Hepatocyte (in vitro differentiated cells): ENCODE measurements around the gene ROBO1. TPM values are rescaled to one million over a fixed set of nuclear protein-coding genes. Genes with fewer than 3 reads are reported as not detected.

Experiments used
- DNase-seq: peaks from one replicate; pipeline ENCODE4 v3.0.0-alpha.2; 2016; ENCODE audit warnings: low spot score
- H2AFZ ChIP-seq: fragments of 200-600 bp; sonication (generic); 2 replicates; pipeline ENCODE4 v1.6.0; 2016; ENCODE audit warnings: antibody characterized with exemption, mild to moderate bottlenecking
- H3K27ac ChIP-seq: fragments of 200-600 bp; sonication (generic); 2 replicates; pipeline ENCODE4 v1.5.1; 2016; ENCODE audit warnings: mild to moderate bottlenecking
- H3K27me3 ChIP-seq: fragments of 200-600 bp; sonication (generic); 2 replicates; pipeline ENCODE4 v1.6.1; 2016
- H3K36me3 ChIP-seq: fragments of 200-600 bp; sonication (generic); replicated peaks from 2 replicates; pipeline ENCODE4 v1.5.1; 2016; ENCODE audit warnings: low read depth; ENCODE audit not compliant: insufficient read depth
- H3K4me1 ChIP-seq: fragments of 200-600 bp; sonication (generic); 2 replicates; pipeline ENCODE4 v1.5.1; 2016; ENCODE audit warnings: mild to moderate bottlenecking, moderate library complexity; ENCODE audit not compliant: insufficient read depth
- H3K4me2 ChIP-seq: fragments of 200-600 bp; sonication (generic); 2 replicates; pipeline ENCODE4 v1.6.0; 2016
- H3K4me3 ChIP-seq: fragments of 200-600 bp; sonication (generic); 2 replicates; pipeline ENCODE4 v1.5.1; 2016; ENCODE audit warnings: mild to moderate bottlenecking
- H3K79me2 ChIP-seq: fragments of 200-600 bp; sonication (generic); 2 replicates; pipeline ENCODE4 v1.6.0; 2017; ENCODE audit warnings: mild to moderate bottlenecking
- H3K9me2 ChIP-seq: fragments of 200-600 bp; sonication (generic); replicated peaks from 2 replicates; pipeline ENCODE4 v1.6.0; 2017; ENCODE audit warnings: mild to moderate bottlenecking; ENCODE audit not compliant: insufficient read depth
- H3K9me3 ChIP-seq: fragments of 200-600 bp; sonication (generic); 2 replicates; pipeline ENCODE4 v1.5.1; 2016; ENCODE audit warnings: low read depth, mild to moderate bottlenecking
- H4K20me1 ChIP-seq: fragments of 200-600 bp; sonication (generic); 2 replicates; pipeline ENCODE4 v1.6.0; 2016; ENCODE audit warnings: mild to moderate bottlenecking; ENCODE audit not compliant: insufficient read depth, poor library complexity, severe bottlenecking
- CTCF ChIP-seq: fragments of 200-600 bp; sonication (generic); IDR thresholded peaks from 2 replicates; pipeline ENCODE4 v1.5.1; 2016; ENCODE audit warnings: antibody characterized with exemption, mild to moderate bottlenecking; ENCODE audit not compliant: poor library complexity
- EZH2 ChIP-seq: fragments of 200-600 bp; sonication (generic); IDR thresholded peaks from 2 replicates; pipeline ENCODE4 v1.6.1; 2016; ENCODE audit warnings: antibody characterized with exemption, mild to moderate bottlenecking, borderline replicate concordance
- EZH2phosphoT487 ChIP-seq: fragments of 200-600 bp; sonication (generic); IDR thresholded peaks from one replicate; pipeline ENCODE4 v1.6.1; 2018; ENCODE audit warnings: antibody characterized with exemption, mild to moderate bottlenecking, low read depth, moderate library complexity; ENCODE audit not compliant: unreplicated experiment, severe bottlenecking
- WGBS: methylation state at CpG from one replicate; pipeline ENCODE4 v1.1.6; 2016; ENCODE audit warnings: low lambda C conversion rate; ENCODE audit errors: missing lambda C conversion rate; 5-methylcytosine and 5-hydroxymethylcytosine counted together
- polyA plus RNA-seq: library from polyadenylated mRNA; unstranded; fragments of >200 nt; fragmentation: Nextera tagmentation; extraction: Ambion mirVana; gene quantifications from 2 replicates; pipeline ENCODE4 v1.2.1, GENCODE V29; 2016
- total RNA-seq: library from RNA; depleted of rRNA; stranded (reverse); fragments of >200 nt; gene quantifications from 2 replicates; pipeline ENCODE4 v1.2.3, GENCODE V29; 2014

Gene ROBO1
- total and polyA plus RNA-seq, 2 experiments from 2014 or later: 13.6 to 44.3 TPM

DNA sequence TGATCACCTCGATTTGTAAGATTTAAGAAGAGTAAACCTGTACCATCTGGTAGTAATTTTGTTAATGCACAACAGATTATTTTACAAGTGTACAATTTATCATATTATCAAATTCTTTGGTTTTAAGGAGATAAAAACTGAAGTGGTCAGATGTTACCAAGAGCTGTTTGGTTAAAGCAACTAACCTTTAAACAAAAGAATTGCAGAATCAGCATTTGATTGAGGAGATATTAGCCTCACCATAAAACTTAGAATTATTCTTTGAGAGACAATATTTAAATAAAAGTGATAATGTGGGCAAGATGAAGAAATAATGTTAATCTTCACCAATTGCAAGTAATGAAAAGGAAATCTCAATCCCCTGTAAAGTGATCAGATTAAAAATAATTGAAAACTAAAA is 1034.9 kb downstream of the ROBO1 start:
- Histone ChIP-seq H3K4me3 (no peak overlapping the region), H3K27me3 (no peaks in the 10 kb centered on the region), H3K9me3 (no peaks in the 10 kb centered on the region), H3K36me3 (no peaks in the 10 kb centered on the region), H2AFZ (no peak overlapping the region), H3K4me2 (no peak overlapping the region), H4K20me1 (no peaks in the 10 kb centered on the region), H3K4me1 (peaks cover 3% of the 10 kb centered on the region), H3K9me2 (no peaks in the 10 kb centered on the region), H3K27ac (no peak overlapping the region), H3K79me2 (no peaks in the 10 kb centered on the region)
- WGBS: 57% methylated on average over 1 of the region's 1 CpG
- DNase-seq: no peak
- no peak for TF ChIP-seq EZH2phosphoT487

DNA sequence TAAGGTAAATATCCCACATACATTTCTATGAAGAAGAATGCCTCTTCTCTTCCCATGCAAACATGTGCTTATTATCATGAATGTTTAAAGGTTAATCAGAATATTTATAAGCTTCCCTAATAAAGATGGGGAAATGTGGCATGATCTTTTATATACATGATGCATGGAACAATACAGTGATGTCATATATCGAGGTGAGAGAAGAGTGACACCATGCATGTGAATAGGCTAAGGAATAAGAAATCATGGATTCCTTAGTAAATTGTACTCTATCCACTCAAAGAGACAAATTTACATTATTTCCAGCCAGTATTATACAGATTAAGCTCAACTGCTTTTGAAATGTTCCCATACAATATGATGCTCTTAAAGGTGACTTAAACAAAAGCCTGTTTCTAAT is 1035.3 kb downstream of the ROBO1 start:
- Histone ChIP-seq H3K4me1 (peaks cover 3% of the 10 kb centered on the region), H3K36me3 (no peaks in the 10 kb centered on the region), H2AFZ (no peak overlapping the region), H3K27ac (no peak overlapping the region), H3K27me3 (no peaks in the 10 kb centered on the region), H3K79me2 (no peaks in the 10 kb centered on the region), H3K9me2 (no peaks in the 10 kb centered on the region), H3K4me2 (no peak overlapping the region), H4K20me1 (no peaks in the 10 kb centered on the region), H3K4me3 (no peak overlapping the region), H3K9me3 (no peaks in the 10 kb centered on the region)
- no peak for TF ChIP-seq CTCF
- no peak for TF ChIP-seq EZH2phosphoT487
- no peak for TF ChIP-seq EZH2
- DNase-seq: no peak
- WGBS: 71% methylated on average over 1 of the region's 1 CpG

DNA sequence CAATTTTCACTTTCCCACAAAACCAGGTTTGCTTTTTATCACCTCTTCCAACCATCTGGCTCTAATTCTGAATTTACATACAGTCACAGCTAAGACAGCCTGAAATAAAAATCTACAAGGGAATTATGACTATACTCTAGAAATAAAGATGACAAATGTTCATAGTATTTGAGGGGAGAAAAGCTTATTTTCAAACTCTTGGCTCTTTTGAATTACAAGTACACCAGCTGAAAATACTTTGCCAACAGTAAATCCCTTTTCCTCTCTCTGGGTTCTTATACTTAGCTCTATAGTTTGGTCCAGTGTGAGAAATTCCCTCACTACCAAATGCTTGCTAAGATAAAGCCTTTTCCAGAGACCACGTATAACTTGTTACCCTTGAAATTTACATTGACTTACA is 1037.9 kb downstream of the ROBO1 start:
- H3K4me2 ChIP-seq: no peak overlapping the region
- H4K20me1 ChIP-seq: no peaks in the 10 kb centered on the region
- H3K27me3 ChIP-seq: no peaks in the 10 kb centered on the region
- WGBS: no CpG with 5 or more reads among the region's 1 CpG
- H3K4me1 ChIP-seq: peaks cover 7% of the 10 kb centered on the region
- peaks cover 2% of the 10 kb centered on the region for H3K79me2 ChIP-seq
- no peaks in the 10 kb centered on the region for H3K36me3 ChIP-seq
- no peaks in the 10 kb centered on the region for H3K9me3 ChIP-seq
- H3K9me2 ChIP-seq: no peaks in the 10 kb centered on the region
- no peak for TF ChIP-seq CTCF
- no peak for TF ChIP-seq EZH2phosphoT487
- TF ChIP-seq EZH2: no peak
- H2AFZ ChIP-seq: no peak overlapping the region
- no peak overlapping the region for H3K4me3 ChIP-seq
- DNase-seq: no peak
- no peak overlapping the region for H3K27ac ChIP-seq

DNA sequence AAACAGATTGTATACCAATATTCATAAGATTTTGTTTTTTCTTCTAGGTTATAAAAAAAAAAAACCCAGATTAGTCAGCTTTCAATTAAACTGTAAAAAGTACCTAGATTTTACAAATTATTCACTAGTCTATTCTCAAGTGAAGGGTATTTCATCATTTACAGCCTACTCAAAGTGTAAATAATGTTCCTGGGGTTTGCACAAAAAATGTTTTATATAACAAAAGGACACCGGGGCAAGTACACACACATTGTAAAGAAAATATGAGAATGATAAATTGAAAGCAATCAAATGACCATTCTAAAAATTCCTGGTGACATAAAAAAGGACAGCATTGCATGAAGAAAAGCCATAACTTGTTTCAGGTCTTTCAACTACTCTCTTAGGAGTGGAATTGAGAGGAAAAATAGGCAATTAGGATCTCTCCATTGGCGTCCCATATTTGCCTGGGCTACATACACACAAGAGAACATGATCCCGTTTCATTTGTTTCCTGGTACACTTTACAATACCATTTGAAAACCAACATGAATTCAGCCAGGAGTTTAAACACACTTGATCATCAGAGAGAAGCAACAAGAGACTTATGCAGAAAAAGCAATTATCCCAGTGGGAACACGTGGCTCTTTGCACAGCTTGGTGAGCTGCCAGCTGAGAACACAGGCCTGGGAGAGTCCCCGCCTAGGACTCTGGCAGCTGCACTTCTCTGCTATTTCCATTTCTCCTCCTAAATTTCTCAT is 1039.2 kb downstream of the ROBO1 start:
- TF ChIP-seq CTCF (no peak), EZH2 (no peak), EZH2phosphoT487 (no peak)
- Histone ChIP-seq H3K9me3 (no peaks in the 10 kb centered on the region), H3K79me2 (peaks cover 2% of the 10 kb centered on the region), H3K4me1 (peaks cover 11% of the 10 kb centered on the region), H3K27ac (no peak overlapping the region), H4K20me1 (no peaks in the 10 kb centered on the region), H3K9me2 (no peaks in the 10 kb centered on the region), H2AFZ (no peak overlapping the region), H3K4me2 (no peak overlapping the region), H3K36me3 (no peaks in the 10 kb centered on the region), H3K27me3 (no peaks in the 10 kb centered on the region), H3K4me3 (no peak overlapping the region)
- DNase-seq: peak; percentile 64
- WGBS: 54% methylated on average over 5 of the region's 5 CpGs
